GM18517 (cell line): ENCODE measurements around the gene APOL5.
"Not testable (repeated sequence)": the region's sequence is repeated elsewhere in the genome, so short reads cannot be mapped to it uniquely, and the experiment has no call there.

Source experiments
- ATAC-seq: cut with Tn5 transposase; IDR thresholded peaks from one replicate; pipeline ENCODE4 v1.9.1; 2021; ENCODE audit warnings: mild to moderate bottlenecking, moderate library complexity; ENCODE audit not compliant: unreplicated experiment

The APOL5 gene

GRCh38 chr22:35717572-35717971, at the start of gene APOL5:
TSS of gene APOL5 (plus strand) at chr22:35717872. CDS start at chr22:35717872, 0 bp downstream.
- no peak for ATAC-seq

GRCh38 chr22:35674335-35674734, 43.3 kb upstream of the APOL5 start:
- no peak for ATAC-seq

GRCh38 chr22:35676065-35676464, 41.6 kb upstream of the APOL5 start:
- ATAC-seq = not testable (repeated sequence)

GRCh38 chr22:35677460-35678187, 40.0 kb upstream of the APOL5 start:
- no peak for ATAC-seq

- ATAC-seq = no peak
Observed at GRCh38 chr22:35678836-35679235, 38.8 kb upstream of the APOL5 start.

GRCh38 chr22:35679492-35679891, 38.2 kb upstream of the APOL5 start:
- not testable (repeated sequence) for ATAC-seq

- no peak for ATAC-seq
Observed at GRCh38 chr22:35681454-35682052, 36.1 kb upstream of the APOL5 start.

GRCh38 chr22:35683560-35683959, 34.1 kb upstream of the APOL5 start:
- no peak for ATAC-seq

GRCh38 chr22:35684270-35684700, 33.4 kb upstream of the APOL5 start:
- ATAC-seq = no peak

- no peak for ATAC-seq
Observed at GRCh38 chr22:35684732-35685131, 32.9 kb upstream of the APOL5 start.

- ATAC-seq = no peak
Observed at GRCh38 chr22:35685731-35686130, 31.9 kb upstream of the APOL5 start.

- no peak for ATAC-seq
Observed at GRCh38 chr22:35686298-35686697, 31.4 kb upstream of the APOL5 start.

- ATAC-seq = no peak
Observed at GRCh38 chr22:35687461-35687860, 30.2 kb upstream of the APOL5 start.

- ATAC-seq = no peak
Observed at GRCh38 chr22:35688913-35689675, 28.6 kb upstream of the APOL5 start.

GRCh38 chr22:35690001-35690400, 27.7 kb upstream of the APOL5 start:
- no peak for ATAC-seq

GRCh38 chr22:35695202-35695601, 22.5 kb upstream of the APOL5 start:
- no peak for ATAC-seq

- no peak for ATAC-seq
Observed at GRCh38 chr22:35697142-35697541, 20.5 kb upstream of the APOL5 start.

- not testable (repeated sequence) for ATAC-seq
Observed at GRCh38 chr22:35699852-35700251, 17.8 kb upstream of the APOL5 start.

GRCh38 chr22:35703861-35704584, 13.6 kb upstream of the APOL5 start:
- no peak for ATAC-seq

- no peak for ATAC-seq
Observed at GRCh38 chr22:35705141-35705540, 12.5 kb upstream of the APOL5 start.

GRCh38 chr22:35708453-35708852, 9.2 kb upstream of the APOL5 start:
- no peak for ATAC-seq
